IMR-90 (cell line): ENCODE measurements around the gene PRSS37. TPM values are rescaled to one million over a fixed set of nuclear protein-coding genes. Genes with fewer than 3 reads are reported as not detected.

Source experiments
- ATAC-seq: fragments of 200-7000 bp; cut with Tn5 transposase; 2 replicates; pipeline ENCODE4 v1.9.1; 2020; ENCODE audit warnings: low read depth, mild to moderate bottlenecking, moderate library complexity
- BruUV-seq: library from RNA; stranded (reverse); fragments of 400-500 nt; replicated peaks from 2 replicates; lab custom pipeline; 2021; lab: Mats Ljungman, UMichigan
- CTCF ChIA-PET: fragments of 300-600 bp; formaldehyde crosslinking; extraction: SDS; loops from one replicate; lab custom pipeline; 2021; ENCODE audit warnings: antibody characterized with exemption; lab: Yijun Ruan, JAX
- POLR2A ChIA-PET: fragments of 300-600 bp; sonication (Branson Sonifier 250); formaldehyde crosslinking; loops from one replicate; lab custom pipeline; 2022; ENCODE audit warnings: antibody characterized with exemption; ENCODE audit not compliant: unreplicated experiment; lab: Charles Lee
- DNase-seq: peaks from one replicate; pipeline ENCODE4 v3.0.0; 2013
- H2AFZ ChIP-seq: replicated peaks from 2 replicates; pipeline ENCODE3; 2013; ENCODE audit warnings: low read length, mild to moderate bottlenecking; ENCODE audit not compliant: poor library complexity
- H2AK5ac ChIP-seq: 2 replicates; pipeline ENCODE4 v1.6.1; 2013; ENCODE audit warnings: low read depth, low read length, inconsistent platforms
- H2AK9ac ChIP-seq: replicated peaks from 2 replicates; pipeline ENCODE3; 2013; ENCODE audit warnings: mild to moderate bottlenecking, low read depth, low read length, moderate library complexity; ENCODE audit not compliant: poor library complexity
- H2BK120ac ChIP-seq: 2 replicates; pipeline ENCODE4 v1.6.1; 2013; ENCODE audit warnings: low read depth, low read length, inconsistent platforms
- H2BK15ac ChIP-seq: 3 replicates; pipeline ENCODE4 v1.6.1; 2013; ENCODE audit warnings: low read depth, low read length, inconsistent platforms
- H2BK20ac ChIP-seq: 2 replicates; pipeline ENCODE4 v1.6.1; 2013; ENCODE audit warnings: low read depth, mild to moderate bottlenecking, inconsistent platforms, low read length, moderate library complexity
- H2BK5ac ChIP-seq: 2 replicates; pipeline ENCODE4 v1.6.1; 2013; ENCODE audit warnings: mild to moderate bottlenecking, low read depth, low read length, inconsistent platforms; ENCODE audit not compliant: poor library complexity, severe bottlenecking
- H3K14ac ChIP-seq: replicated peaks from 2 replicates; pipeline ENCODE4 v1.6.1; 2013; ENCODE audit warnings: low read depth, low read length, inconsistent platforms
- H3K18ac ChIP-seq: 2 replicates; pipeline ENCODE4 v1.6.1; 2013; ENCODE audit warnings: low read depth, low read length, control low read depth
- H3K23ac ChIP-seq: 2 replicates; pipeline ENCODE4 v1.6.1; 2013; ENCODE audit warnings: low read depth, low read length, inconsistent platforms
- H3K27ac ChIP-seq: 2 replicates; pipeline ENCODE4 v1.5.1; 2013; ENCODE audit warnings: mild to moderate bottlenecking, control low read depth, low read length; ENCODE audit not compliant: insufficient read depth
- H3K27me3 ChIP-seq: 2 replicates; pipeline ENCODE4 v1.6.1; 2013; ENCODE audit warnings: low read length; ENCODE audit not compliant: control insufficient read depth, insufficient read depth
- H3K36me3 ChIP-seq: 2 replicates; pipeline ENCODE4 v1.6.1; 2013; ENCODE audit warnings: low read length, mixed read lengths; ENCODE audit not compliant: control insufficient read depth, insufficient read depth
- H3K4ac ChIP-seq: 2 replicates; pipeline ENCODE4 v1.6.1; 2013; ENCODE audit warnings: low read depth, low read length, inconsistent platforms
- H3K4me1 ChIP-seq: 2 replicates; pipeline ENCODE4 v1.6.1; 2013; ENCODE audit warnings: low read length, mixed read lengths; ENCODE audit not compliant: control insufficient read depth, insufficient read depth
- H3K4me2 ChIP-seq: 2 replicates; pipeline ENCODE4 v1.6.1; 2013; ENCODE audit warnings: low read depth, mild to moderate bottlenecking, control low read depth, low read length, moderate library complexity
- H3K4me3 ChIP-seq: 2 replicates; pipeline ENCODE4 v1.5.1; 2013; ENCODE audit warnings: low read depth, mild to moderate bottlenecking, control low read depth, low read length, moderate library complexity; ENCODE audit not compliant: insufficient read depth
- H3K56ac ChIP-seq: 2 replicates; pipeline ENCODE4 v1.6.1; 2013; ENCODE audit warnings: low read length, inconsistent platforms; ENCODE audit not compliant: insufficient read depth; ENCODE audit errors: extremely low read depth
- H3K79me1 ChIP-seq, 2 experiments: 2 replicates each; pipeline ENCODE4 v1.6.1; 2013; ENCODE audit warnings: low read length in 2 of 2, inconsistent platforms in 1 of 2, low read depth in 1 of 2
- H3K9ac ChIP-seq: 2 replicates; pipeline ENCODE4 v1.6.1; 2013; ENCODE audit warnings: low read depth, low read length, control low read depth
- H3K9me1 ChIP-seq: 2 replicates; pipeline ENCODE4 v1.6.1; 2013; ENCODE audit warnings: low read length, inconsistent platforms; ENCODE audit not compliant: insufficient read depth
- H3K9me3 ChIP-seq: 2 replicates; pipeline ENCODE4 v1.6.1; 2013; ENCODE audit warnings: low read length; ENCODE audit not compliant: control insufficient read depth, insufficient read depth
- H4K20me1 ChIP-seq: 2 replicates; pipeline ENCODE4 v1.6.1; 2013; ENCODE audit warnings: low read length, inconsistent platforms; ENCODE audit not compliant: insufficient read depth
- H4K5ac ChIP-seq: 2 replicates; pipeline ENCODE4 v1.6.1; 2013; ENCODE audit warnings: mild to moderate bottlenecking, low read depth, low read length, control low read depth
- H4K8ac ChIP-seq, 2 experiments: 2 replicates each; pipeline ENCODE4 v1.6.1; 2013; ENCODE audit warnings: low read depth in 2 of 2, low read length in 2 of 2, control low read depth in 1 of 2, inconsistent platforms in 1 of 2
- H4K91ac ChIP-seq: 2 replicates; pipeline ENCODE4 v1.6.1; 2013; ENCODE audit warnings: low read depth, low read length, inconsistent platforms; ENCODE audit not compliant: insufficient read depth
- CHD1 ChIP-seq: IDR thresholded peaks from 2 replicates; pipeline ENCODE4 v1.6.1; 2012; ENCODE audit warnings: low read depth, low read length, improper control_type of control experiment
- CTCF ChIP-seq: conservative IDR thresholded peaks from 2 replicates; pipeline ENCODE4 v1.5.1; 2012; ENCODE audit warnings: mild to moderate bottlenecking, low read depth, low read length, improper control_type of control experiment
- MAFK ChIP-seq: IDR thresholded peaks from 2 replicates; pipeline ENCODE4 v1.6.1; 2012; ENCODE audit warnings: low read depth, low read length, improper control_type of control experiment
- MAZ ChIP-seq: IDR thresholded peaks from 2 replicates; pipeline ENCODE4 v1.6.1; 2012; ENCODE audit warnings: low read depth, mild to moderate bottlenecking, low read length, improper control_type of control experiment, moderate library complexity, borderline replicate concordance
- MXI1 ChIP-seq: IDR thresholded peaks from 2 replicates; pipeline ENCODE4 v1.6.1; 2012; ENCODE audit warnings: low read depth, mild to moderate bottlenecking, low read length, moderate library complexity, borderline replicate concordance
- NFE2L2 ChIP-seq: fragments of 150-350 bp; IDR thresholded peaks from 2 replicates; pipeline ENCODE4 v1.6.1; 2016; ENCODE audit warnings: low read depth, mild to moderate bottlenecking, low read length
- RAD21 ChIP-seq: IDR thresholded peaks from 2 replicates; pipeline ENCODE4 v1.6.1; 2012; ENCODE audit warnings: low read length, improper control_type of control experiment
- RCOR1 ChIP-seq: IDR thresholded peaks from 2 replicates; pipeline ENCODE4 v1.6.1; 2012; ENCODE audit warnings: mild to moderate bottlenecking, low read length, improper control_type of control experiment; ENCODE audit not compliant: insufficient replicate concordance
- SMC3 ChIP-seq: fragments of 150-350 bp; IDR thresholded peaks from 2 replicates; pipeline ENCODE4 v1.6.1; 2016; ENCODE audit warnings: low read depth, mild to moderate bottlenecking, antibody characterized with exemption, low read length, moderate library complexity
- WGBS, 2 experiments: methylation state at CpG; one replicate each; pipeline versions ENCODE4 v1.1.5 to v1.1.7; 2013; ENCODE audit warnings: missing lambda C conversion rate in 2 of 2; ENCODE audit not compliant: insufficient read length in 1 of 2; ENCODE audit errors: extremely low coverage in 2 of 2; 5-methylcytosine and 5-hydroxymethylcytosine counted together
- dilution Hi-C: fragments of 300-500 bp; cut with HindIII; formaldehyde crosslinking; loops from one replicate; pipeline ENCODE4 v1.14.3; 2018; ENCODE audit warnings: low sequenced_read_pairs; ENCODE audit not compliant: unreplicated experiment
- in situ Hi-C: fragments of 300-500 bp; cut with MboI; formaldehyde crosslinking; loops from 3 replicates; pipeline ENCODE4 v1.14.3; 2019; ENCODE audit warnings: low sequenced_read_pairs, inconsistent platforms, mixed read lengths
- intact Hi-C: fragments of 100-400 bp; cut with micrococcal nuclease; formaldehyde crosslinking; loops from 2 replicates; pipeline ENCODE4 v1.10.0; 2022
- polyA plus RNA-seq, 3 experiments: library from polyadenylated mRNA; depleted of rRNA; stranded (reverse); fragments of >200 nt; gene quantifications; 2 replicates each; pipeline ENCODE4 v1.2.3, GENCODE V29; 2012; ENCODE audit warnings: low replicate concordance in 1 of 3
- total RNA-seq: library from RNA; depleted of rRNA; stranded (reverse); fragments of >200 nt; gene quantifications from 2 replicates; pipeline ENCODE4 v1.2.3, GENCODE V29; 2012

The PRSS37 gene
- total and polyA plus RNA-seq, 2 of the 4 experiments (the other 2 are of a cell fraction) = not detected

GRCh38 chr7:141792526-141792925 is 48.8 kb downstream of the PRSS37 start:
- no peak overlapping the region for H3K4me3 ChIP-seq
- in situ Hi-C loops (no loop called here), intact Hi-C loops (no loop called here), dilution Hi-C loops (no loop called here)
- no peak overlapping the region for H2BK15ac ChIP-seq
- no peak overlapping the region for H4K91ac ChIP-seq
- no peak overlapping the region for H3K9ac ChIP-seq
- ChIA-PET POLR2A (no interaction called here), CTCF (no interaction called here)
- no peaks in the 10 kb centered on the region for H3K4me1 ChIP-seq
- no peak overlapping the region for H2BK20ac ChIP-seq
- no peak overlapping the region for H3K23ac ChIP-seq
- H3K14ac ChIP-seq = no peak overlapping the region
- no peaks in the 10 kb centered on the region for H3K27me3 ChIP-seq
- H3K4me2 ChIP-seq = no peak overlapping the region
- H4K8ac ChIP-seq = no peak overlapping the region
- no peak overlapping the region for H2AFZ ChIP-seq
- H4K20me1 ChIP-seq = no peaks in the 10 kb centered on the region
- no peak overlapping the region for H4K5ac ChIP-seq
- no CpG with 5 or more reads among the region's 2 CpGs for WGBS, 2 experiments
- no peak for ATAC-seq
- TF ChIP-seq RAD21 = no peak
- TF ChIP-seq CTCF = no peak
- no peak for TF ChIP-seq SMC3
- TF ChIP-seq MAFK = no peak
- no peak for TF ChIP-seq MAZ
- no peak for TF ChIP-seq MXI1
- no peak for TF ChIP-seq CHD1
- no peak for TF ChIP-seq NFE2L2
- no peak for TF ChIP-seq RCOR1
- no peaks in the 10 kb centered on the region for H3K9me3 ChIP-seq
- no peaks in the 10 kb centered on the region for H3K79me1 ChIP-seq
- no TSS peak for BruUV-seq
- no peaks in the 10 kb centered on the region for H3K9me1 ChIP-seq
- H3K36me3 ChIP-seq = no peaks in the 10 kb centered on the region
- no peak overlapping the region for H2BK5ac ChIP-seq
- no peak overlapping the region for H2AK5ac ChIP-seq
- H2BK120ac ChIP-seq = no peak overlapping the region
- H2AK9ac ChIP-seq = no peak overlapping the region
- DNase-seq = no peak
- no peak overlapping the region for H3K27ac ChIP-seq
- H3K18ac ChIP-seq = no peak overlapping the region
- no peak overlapping the region for H3K4ac ChIP-seq
- H3K56ac ChIP-seq = no peak overlapping the region
